PC-9 (cell line): ENCODE data around the gene TRAT1. TPM values are rescaled to one million over a fixed set of nuclear protein-coding genes. Genes with fewer than 3 reads are reported as not detected.

Experiments
- Bru-seq: library from RNA; stranded (reverse); fragments of 400-500 nt; gene quantifications from one replicate; lab custom pipeline; 2021; lab: Mats Ljungman, UMichigan
- BruChase-seq, 2 experiments: library from RNA; stranded (reverse); fragments of 400-500 nt; gene quantifications; one replicate each; lab custom pipeline; 2021; lab: Mats Ljungman, UMichigan
- BruUV-seq: library from RNA; stranded (reverse); fragments of 400-500 nt; replicated peaks from 2 replicates; lab custom pipeline; 2021; lab: Mats Ljungman, UMichigan
- CTCF ChIA-PET: fragments of 300-600 bp; sonication (Branson Sonifier 250); formaldehyde crosslinking; loops from one replicate; lab custom pipeline; 2022; ENCODE audit warnings: antibody characterized with exemption; lab: Charles Lee
- POLR2A ChIA-PET: fragments of 300-600 bp; sonication (Branson Sonifier 250); formaldehyde crosslinking; loops from one replicate; lab custom pipeline; 2022; ENCODE audit warnings: antibody characterized with exemption; ENCODE audit not compliant: unreplicated experiment; lab: Charles Lee
- DNase-seq, 2 experiments: peaks; one replicate each; pipeline versions ENCODE4 v3.0.0 to v3.0.0-alpha.2; 2015 to 2022; ENCODE audit warnings: mixed read lengths in 1 of 2
- H2AFZ ChIP-seq: fragments of 200-600 bp; sonication (generic); 2 replicates; pipeline ENCODE4 v1.8.1; 2017; ENCODE audit warnings: antibody characterized with exemption
- H3F3A ChIP-seq: fragments of 200-600 bp; sonication (generic); 2 replicates; pipeline ENCODE4 v1.8.1; 2017; ENCODE audit warnings: antibody characterized with exemption, mild to moderate bottlenecking, low read depth; ENCODE audit not compliant: insufficient read depth
- H3K27ac ChIP-seq: fragments of 200-600 bp; sonication (generic); 2 replicates; pipeline ENCODE4 v1.6.1; 2016; ENCODE audit warnings: mixed run types
- H3K27me3 ChIP-seq: fragments of 200-600 bp; sonication (generic); 2 replicates; pipeline ENCODE4 v1.6.1; 2016; ENCODE audit warnings: low read depth, mixed run types; ENCODE audit not compliant: insufficient read depth
- H3K36me3 ChIP-seq: fragments of 200-600 bp; sonication (generic); 2 replicates; pipeline ENCODE4 v1.6.1; 2016; ENCODE audit warnings: low read depth, mixed run types
- H3K4me1 ChIP-seq: fragments of 200-600 bp; sonication (generic); replicated peaks from 2 replicates; pipeline ENCODE4 v1.6.1; 2016; ENCODE audit warnings: mixed run types; ENCODE audit not compliant: insufficient read depth
- H3K4me2 ChIP-seq: fragments of 200-600 bp; sonication (generic); 2 replicates; pipeline ENCODE4 v1.6.1; 2017; ENCODE audit warnings: mixed run types
- H3K4me3 ChIP-seq: fragments of 200-600 bp; sonication (generic); 2 replicates; pipeline ENCODE4 v1.6.1; 2016; ENCODE audit warnings: mixed run types
- H3K79me2 ChIP-seq: fragments of 200-600 bp; sonication (generic); 2 replicates; pipeline ENCODE4 v1.6.1; 2017; ENCODE audit warnings: low read depth, mixed run types
- H3K9me2 ChIP-seq: fragments of 200-600 bp; sonication (generic); 2 replicates; pipeline ENCODE4 v1.8.1; 2017; ENCODE audit warnings: mild to moderate bottlenecking; ENCODE audit not compliant: insufficient read depth
- H3K9me3 ChIP-seq: fragments of 200-600 bp; sonication (generic); 2 replicates; pipeline ENCODE4 v1.8.1; 2016; ENCODE audit warnings: low read depth; ENCODE audit not compliant: insufficient read depth
- H4K20me1 ChIP-seq: fragments of 200-600 bp; sonication (generic); 2 replicates; pipeline ENCODE4 v1.8.1; 2017; ENCODE audit not compliant: insufficient read depth
- EZH2 ChIP-seq: fragments of 200-600 bp; sonication (generic); IDR thresholded peaks from 2 replicates; pipeline ENCODE4 v1.8.0; 2017; ENCODE audit warnings: antibody characterized with exemption, low read depth
- intact Hi-C: fragments of 100-400 bp; cut with micrococcal nuclease; formaldehyde crosslinking; loops from one replicate; pipeline ENCODE4 v1.10.0; 2022; ENCODE audit not compliant: unreplicated experiment
- long read RNA-seq: library from polyadenylated mRNA; stranded (forward); transcript quantifications from one replicate; pipeline ENCODE4 v2.0.0, GENCODE V29; 2022
- total RNA-seq: library from RNA; stranded (reverse); gene quantifications from 2 replicates; pipeline ENCODE4 v1.2.3, GENCODE V29; 2021
- TF ChIP-seq, protein P1 (sequence below): fragments of 200-600 bp; sonication (generic); conservative IDR thresholded peaks from 2 replicates; pipeline ENCODE4 v1.6.1; 2017; ENCODE audit warnings: mixed run types, antibody characterized with exemption, mild to moderate bottlenecking, moderate library complexity

TRAT1 gene, protein sequence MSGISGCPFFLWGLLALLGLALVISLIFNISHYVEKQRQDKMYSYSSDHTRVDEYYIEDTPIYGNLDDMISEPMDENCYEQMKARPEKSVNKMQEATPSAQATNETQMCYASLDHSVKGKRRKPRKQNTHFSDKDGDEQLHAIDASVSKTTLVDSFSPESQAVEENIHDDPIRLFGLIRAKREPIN
- total RNA-seq (not detected in 2 replicates), Bru-seq, nascent RNA (not detected), BruChase-seq, experiment 1, labeled RNA remaining after a 2-hour chase (not detected), BruChase-seq, experiment 2, labeled RNA remaining after a 6-hour chase (not detected)
- long read RNA-seq = 0 reads

- intact Hi-C loops = no loop called here
- Histone ChIP-seq H3K9me3 (no peaks in the 10 kb centered on the region), H3K27me3 (no peaks in the 10 kb centered on the region), H3K79me2 (no peaks in the 10 kb centered on the region), H3K36me3 (no peaks in the 10 kb centered on the region), H2AFZ (peak within 1 kb of the TSS; percentile 45), H3K4me3 (no peak within 1 kb of the TSS), H3K9me2 (no peaks in the 10 kb centered on the region), H3K27ac (no peak within 1 kb of the TSS), H3K4me2 (no peak within 1 kb of the TSS), H3K4me1 (no peaks in the 10 kb centered on the region), H3F3A (no peaks in the 10 kb centered on the region), H4K20me1 (no peaks in the 10 kb centered on the region)
- CTCF ChIA-PET = no interaction called here
- POLR2A ChIA-PET = no interaction called here
- no TSS peak for BruUV-seq
- TF ChIP-seq EZH2 = no peak
- TF ChIP-seq, protein P1, sequence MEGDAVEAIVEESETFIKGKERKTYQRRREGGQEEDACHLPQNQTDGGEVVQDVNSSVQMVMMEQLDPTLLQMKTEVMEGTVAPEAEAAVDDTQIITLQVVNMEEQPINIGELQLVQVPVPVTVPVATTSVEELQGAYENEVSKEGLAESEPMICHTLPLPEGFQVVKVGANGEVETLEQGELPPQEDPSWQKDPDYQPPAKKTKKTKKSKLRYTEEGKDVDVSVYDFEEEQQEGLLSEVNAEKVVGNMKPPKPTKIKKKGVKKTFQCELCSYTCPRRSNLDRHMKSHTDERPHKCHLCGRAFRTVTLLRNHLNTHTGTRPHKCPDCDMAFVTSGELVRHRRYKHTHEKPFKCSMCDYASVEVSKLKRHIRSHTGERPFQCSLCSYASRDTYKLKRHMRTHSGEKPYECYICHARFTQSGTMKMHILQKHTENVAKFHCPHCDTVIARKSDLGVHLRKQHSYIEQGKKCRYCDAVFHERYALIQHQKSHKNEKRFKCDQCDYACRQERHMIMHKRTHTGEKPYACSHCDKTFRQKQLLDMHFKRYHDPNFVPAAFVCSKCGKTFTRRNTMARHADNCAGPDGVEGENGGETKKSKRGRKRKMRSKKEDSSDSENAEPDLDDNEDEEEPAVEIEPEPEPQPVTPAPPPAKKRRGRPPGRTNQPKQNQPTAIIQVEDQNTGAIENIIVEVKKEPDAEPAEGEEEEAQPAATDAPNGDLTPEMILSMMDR = no peak
- no peak for DNase-seq
Observed at GRCh38 chr3:108822123-108822897, at the start of gene TRAT1. TRAT1 (plus strand) TSS chr3:108822786; CDS start chr3:108822928, 142 bp downstream.

DNA sequence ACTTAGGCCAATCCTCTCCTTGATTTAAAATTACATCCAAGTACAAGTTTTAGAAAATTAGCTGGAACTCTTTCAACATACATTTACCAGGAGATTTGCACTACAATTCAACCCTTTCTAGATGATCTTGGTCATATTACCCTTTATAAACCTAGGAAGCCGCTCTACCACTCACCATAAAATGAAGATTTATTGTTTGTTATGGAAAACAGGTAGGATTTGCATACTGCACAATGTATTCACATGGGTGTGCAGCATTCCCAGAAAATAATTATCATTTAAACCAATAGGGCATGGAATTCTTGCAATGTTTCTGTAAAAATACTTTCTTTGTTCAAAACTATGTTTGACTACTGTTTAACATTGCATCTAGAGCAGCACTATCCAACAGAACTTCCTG lies 46.9 kb upstream of the TRAT1 start:
- Histone ChIP-seq H3K9me3 (no peaks in the 10 kb centered on the region; the same call in 1 of the 2 replicates), H2AFZ (no peak overlapping the region), H3K36me3 (no peaks in the 10 kb centered on the region), H3K27me3 (no peaks in the 10 kb centered on the region; the same call in 1 of the 2 replicates), H3F3A (no peaks in the 10 kb centered on the region), H3K4me1 (no peaks in the 10 kb centered on the region), H3K79me2 (no peaks in the 10 kb centered on the region), H3K4me3 (no peak overlapping the region), H3K4me2 (no peak overlapping the region), H3K9me2 (no peaks in the 10 kb centered on the region), H3K27ac (no peak overlapping the region), H4K20me1 (no peaks in the 10 kb centered on the region)
- POLR2A ChIA-PET = no interaction called here
- no TSS peak for BruUV-seq
- no peak for TF ChIP-seq EZH2
- TF ChIP-seq, protein P1 = no peak
- intact Hi-C loops = no loop called here
- CTCF ChIA-PET = no interaction called here
- DNase-seq = no peak

- H3K4me1 ChIP-seq = no peaks in the 10 kb centered on the region
- H3K27me3 ChIP-seq = no peaks in the 10 kb centered on the region; the same call in 1 of the 2 replicates
- BruUV-seq = no TSS peak
- H3K27ac ChIP-seq = no peak overlapping the region
- H3F3A ChIP-seq = no peaks in the 10 kb centered on the region
- ChIA-PET CTCF (no interaction called here), POLR2A (no interaction called here)
- H3K4me2 ChIP-seq = no peak overlapping the region
- H4K20me1 ChIP-seq = no peaks in the 10 kb centered on the region
- intact Hi-C loops = no loop called here
- H3K4me3 ChIP-seq = no peak overlapping the region
- H3K36me3 ChIP-seq = no peaks in the 10 kb centered on the region
- TF ChIP-seq, protein P1 = no peak
- TF ChIP-seq EZH2 = no peak
- no peaks in the 10 kb centered on the region; the same call in 1 of the 2 replicates for H3K9me3 ChIP-seq
- H3K79me2 ChIP-seq = no peaks in the 10 kb centered on the region
- H2AFZ ChIP-seq = no peak overlapping the region
- H3K9me2 ChIP-seq = no peaks in the 10 kb centered on the region
- DNase-seq = no peak
Observed at GRCh38 chr3:108779496-108779895, 43.1 kb upstream of the TRAT1 start.
